T-helper 2 cell treated with Interferon-gamma antibody and Interleukin-4, amounts not matched to agents 5 μg/mL and 100 μg/mL, for 36 hours (primary cell): ENCODE data around the gene PNPLA7.

Experiments
- DNase-seq: peaks from one replicate; pipeline ENCODE4 v3.0.0; 2021; ENCODE audit warnings: low spot score
- H3K27ac Mint-ChIP-seq: one replicate; pipeline ENCODE4 v1.8.0; 2021; ENCODE audit warnings: mild to moderate bottlenecking, mixed read lengths
- H3K27me3 Mint-ChIP-seq: one replicate; pipeline ENCODE4 v1.8.0; 2021; ENCODE audit warnings: low read depth, mixed read lengths
- H3K36me3 Mint-ChIP-seq: one replicate; pipeline ENCODE4 v1.8.0; 2021; ENCODE audit warnings: low read depth, mixed read lengths
- H3K4me1 Mint-ChIP-seq: one replicate; pipeline ENCODE4 v1.8.0; 2021; ENCODE audit warnings: low read depth, mixed read lengths
- H3K4me3 Mint-ChIP-seq: one replicate; pipeline ENCODE4 v1.8.0; 2022; ENCODE audit warnings: mild to moderate bottlenecking, moderate library complexity, mixed read lengths
- H3K9me3 Mint-ChIP-seq: one replicate; pipeline ENCODE4 v1.8.0; 2021; ENCODE audit warnings: mixed read lengths

PNPLA7 gene

GRCh38 chr9:137482094-137482781 is 68.0 kb downstream of the PNPLA7 start:
- Mint-ChIP-seq H3K36me3 (no peaks in the 10 kb centered on the region), H3K4me3 (no peak overlapping the region), H3K4me1 (peaks cover 7% of the 10 kb centered on the region), H3K27me3 (no peaks in the 10 kb centered on the region), H3K27ac (peak overlapping the region; percentile 15), H3K9me3 (no peaks in the 10 kb centered on the region)
- DNase-seq = no peak

GRCh38 chr9:137480686-137481683 is 69.2 kb downstream of the PNPLA7 start:
- no peak for DNase-seq
- peaks cover 7% of the 10 kb centered on the region for H3K4me1 Mint-ChIP-seq
- H3K36me3 Mint-ChIP-seq = no peaks in the 10 kb centered on the region
- no peaks in the 10 kb centered on the region for H3K27me3 Mint-ChIP-seq
- H3K9me3 Mint-ChIP-seq = peaks cover 5% of the 10 kb centered on the region
- H3K27ac Mint-ChIP-seq = no peak overlapping the region
- no peak overlapping the region for H3K4me3 Mint-ChIP-seq

- Mint-ChIP-seq H3K27ac (no peak overlapping the region), H3K36me3 (no peaks in the 10 kb centered on the region), H3K4me1 (peaks cover 7% of the 10 kb centered on the region), H3K9me3 (peaks cover 11% of the 10 kb centered on the region), H3K4me3 (no peak overlapping the region), H3K27me3 (no peaks in the 10 kb centered on the region)
- no peak for DNase-seq
Observed at GRCh38 chr9:137479892-137480685, 70.1 kb downstream of the PNPLA7 start.

- H3K27ac Mint-ChIP-seq = no peak overlapping the region
- no peak for DNase-seq
- H3K9me3 Mint-ChIP-seq = peaks cover 14% of the 10 kb centered on the region
- H3K27me3 Mint-ChIP-seq = no peaks in the 10 kb centered on the region
- peaks cover 7% of the 10 kb centered on the region for H3K4me1 Mint-ChIP-seq
- H3K4me3 Mint-ChIP-seq = no peak overlapping the region
- H3K36me3 Mint-ChIP-seq = no peaks in the 10 kb centered on the region
Observed at GRCh38 chr9:137478962-137479861, 71.0 kb downstream of the PNPLA7 start.

GRCh38 chr9:137478613-137478961 is 71.6 kb downstream of the PNPLA7 start:
- peaks cover 1% of the 10 kb centered on the region for H3K36me3 Mint-ChIP-seq
- peaks cover 7% of the 10 kb centered on the region for H3K4me1 Mint-ChIP-seq
- H3K4me3 Mint-ChIP-seq = no peak overlapping the region
- H3K27ac Mint-ChIP-seq = no peak overlapping the region
- peaks cover 18% of the 10 kb centered on the region for H3K9me3 Mint-ChIP-seq
- DNase-seq = no peak
- H3K27me3 Mint-ChIP-seq = no peaks in the 10 kb centered on the region

GRCh38 chr9:137477778-137478612 is 72.2 kb downstream of the PNPLA7 start:
- H3K4me3 Mint-ChIP-seq = no peak overlapping the region
- no peak for DNase-seq
- H3K27ac Mint-ChIP-seq = no peak overlapping the region
- peaks cover 24% of the 10 kb centered on the region for H3K9me3 Mint-ChIP-seq
- H3K4me1 Mint-ChIP-seq = peaks cover 7% of the 10 kb centered on the region
- H3K36me3 Mint-ChIP-seq = peaks cover 5% of the 10 kb centered on the region
- H3K27me3 Mint-ChIP-seq = no peaks in the 10 kb centered on the region

GRCh38 chr9:137476856-137477255 is 73.3 kb downstream of the PNPLA7 start:
- H3K4me3 Mint-ChIP-seq = no peak overlapping the region
- H3K9me3 Mint-ChIP-seq = peaks cover 27% of the 10 kb centered on the region
- no peak overlapping the region for H3K27ac Mint-ChIP-seq

GRCh38 chr9:137475666-137476065 is 74.5 kb downstream of the PNPLA7 start:
- no peak for DNase-seq
- Mint-ChIP-seq H3K36me3 (peaks cover 7% of the 10 kb centered on the region), H3K9me3 (peaks cover 31% of the 10 kb centered on the region), H3K27ac (no peak overlapping the region), H3K4me3 (no peak overlapping the region), H3K27me3 (peaks cover 2% of the 10 kb centered on the region), H3K4me1 (peaks cover 2% of the 10 kb centered on the region)

More at GRCh38 chr9:137476856-137477255, 73.3 kb downstream of the PNPLA7 start:
- Mint-ChIP-seq H3K36me3 (peaks cover 7% of the 10 kb centered on the region), H3K27me3 (no peaks in the 10 kb centered on the region), H3K4me1 (peaks cover 2% of the 10 kb centered on the region)
- no peak for DNase-seq

GRCh38 chr9:137474271-137474670 is 75.9 kb downstream of the PNPLA7 start:
- H3K36me3 Mint-ChIP-seq = peaks cover 7% of the 10 kb centered on the region
- H3K4me1 Mint-ChIP-seq = peaks cover 5% of the 10 kb centered on the region
- no peak for DNase-seq
- H3K27ac Mint-ChIP-seq = no peak overlapping the region
- peaks cover 31% of the 10 kb centered on the region for H3K9me3 Mint-ChIP-seq
- H3K27me3 Mint-ChIP-seq = peaks cover 8% of the 10 kb centered on the region
- no peak overlapping the region for H3K4me3 Mint-ChIP-seq

GRCh38 chr9:137470785-137471184 is 79.4 kb downstream of the PNPLA7 start:
- Mint-ChIP-seq H3K27ac (no peak overlapping the region), H3K4me3 (peak overlapping the region; percentile 3)

GRCh38 chr9:137467896-137468295 is 82.3 kb downstream of the PNPLA7 start:
- H3K4me3 Mint-ChIP-seq = no peak overlapping the region
- peaks cover 6% of the 10 kb centered on the region for H3K9me3 Mint-ChIP-seq
- no peak for DNase-seq
- peaks cover 15% of the 10 kb centered on the region for H3K27me3 Mint-ChIP-seq
- H3K36me3 Mint-ChIP-seq = peaks cover under 1% of the 10 kb centered on the region
- H3K4me1 Mint-ChIP-seq = peaks cover 8% of the 10 kb centered on the region
- no peak overlapping the region for H3K27ac Mint-ChIP-seq

More at GRCh38 chr9:137470785-137471184, 79.4 kb downstream of the PNPLA7 start:
- H3K9me3 Mint-ChIP-seq = peaks cover 24% of the 10 kb centered on the region
- H3K4me1 Mint-ChIP-seq = peaks cover 8% of the 10 kb centered on the region
- no peak for DNase-seq
- H3K27me3 Mint-ChIP-seq = peaks cover 15% of the 10 kb centered on the region
- peaks cover 7% of the 10 kb centered on the region for H3K36me3 Mint-ChIP-seq

- H3K36me3 Mint-ChIP-seq = no peaks in the 10 kb centered on the region
- H3K27ac Mint-ChIP-seq = no peak overlapping the region
- H3K4me3 Mint-ChIP-seq = no peak overlapping the region
- H3K9me3 Mint-ChIP-seq = peaks cover 4% of the 10 kb centered on the region
- no peak for DNase-seq
- peaks cover 15% of the 10 kb centered on the region for H3K27me3 Mint-ChIP-seq
- peaks cover 8% of the 10 kb centered on the region for H3K4me1 Mint-ChIP-seq
Observed at GRCh38 chr9:137467161-137467581, 83.0 kb downstream of the PNPLA7 start.
